ENCODE measurements around the gene ECHDC3.
"Not testable (repeated sequence)": the region's sequence is repeated elsewhere in the genome, so short reads cannot be mapped to it uniquely, and the experiment has no call there.

ECHDC3 gene

GRCh38 chr10:11742009-11742778, at the start of gene ECHDC3:
ECHDC3 (plus strand) TSS chr10:11742382; CDS start chr10:11742577, 195 bp downstream.
- DNase-seq (ENCODE audit: low read depth): no peak

- DNase-seq (ENCODE audit: low read depth): no peak
Observed at GRCh38 chr10:11693376-11693775, 48.8 kb upstream of the ECHDC3 start.

GRCh38 chr10:11695779-11696178, 46.4 kb upstream of the ECHDC3 start:
- DNase-seq (ENCODE audit: low read depth): no peak

GRCh38 chr10:11697718-11698527, 44.3 kb upstream of the ECHDC3 start:
- DNase-seq (ENCODE audit: low read depth): no peak

- DNase-seq (ENCODE audit: low read depth): no peak
Observed at GRCh38 chr10:11698691-11699549, 43.3 kb upstream of the ECHDC3 start.

GRCh38 chr10:11699550-11700097, 42.6 kb upstream of the ECHDC3 start:
- no peak for DNase-seq (ENCODE audit: low read depth)

- DNase-seq (ENCODE audit: low read depth): no peak
Observed at GRCh38 chr10:11700539-11700938, 41.6 kb upstream of the ECHDC3 start.

- no peak for DNase-seq (ENCODE audit: low read depth)
Observed at GRCh38 chr10:11701451-11702095, 40.6 kb upstream of the ECHDC3 start.

- no peak for DNase-seq (ENCODE audit: low read depth)
Observed at GRCh38 chr10:11702264-11702663, 39.9 kb upstream of the ECHDC3 start.

- DNase-seq (ENCODE audit: low read depth): no peak
Observed at GRCh38 chr10:11704092-11704491, 38.1 kb upstream of the ECHDC3 start.

- DNase-seq (ENCODE audit: low read depth): no peak
Observed at GRCh38 chr10:11705722-11706121, 36.5 kb upstream of the ECHDC3 start.

- DNase-seq (ENCODE audit: low read depth): no peak
Observed at GRCh38 chr10:11706895-11707567, 35.2 kb upstream of the ECHDC3 start.

GRCh38 chr10:11707624-11708350, 34.4 kb upstream of the ECHDC3 start:
- DNase-seq (ENCODE audit: low read depth): no peak

GRCh38 chr10:11708801-11709200, 33.4 kb upstream of the ECHDC3 start:
- DNase-seq (ENCODE audit: low read depth): not testable (repeated sequence)

- DNase-seq (ENCODE audit: low read depth): no peak
Observed at GRCh38 chr10:11712744-11713143, 29.4 kb upstream of the ECHDC3 start.

GRCh38 chr10:11713186-11713743, 28.9 kb upstream of the ECHDC3 start:
- no peak for DNase-seq (ENCODE audit: low read depth)

GRCh38 chr10:11713963-11714362, 28.2 kb upstream of the ECHDC3 start:
- no peak for DNase-seq (ENCODE audit: low read depth)

GRCh38 chr10:11714750-11715365, 27.3 kb upstream of the ECHDC3 start:
- DNase-seq (ENCODE audit: low read depth): no peak

- DNase-seq (ENCODE audit: low read depth): no peak
Observed at GRCh38 chr10:11715815-11716494, 26.2 kb upstream of the ECHDC3 start.

All from CMK (cell line).